GM12865 (cell line): ENCODE measurements around the gene PAX8.

Source experiments
- DNase-seq: peaks from one replicate; pipeline ENCODE4 v3.0.0; 2010; ENCODE audit warnings: low read depth
- H3K4me3 ChIP-seq: 2 replicates; pipeline ENCODE4 v1.5.1; 2011; ENCODE audit warnings: mild to moderate bottlenecking, low read depth, low read length, control low read depth
- CTCF ChIP-seq: IDR thresholded peaks from 2 replicates; pipeline ENCODE4 v1.5.1; 2011; ENCODE audit warnings: low read length, control low read depth, low read depth, inconsistent platforms; ENCODE audit not compliant: insufficient read depth; ENCODE audit errors: missing control alignments

PAX8 gene

GRCh38 chr2:113197347-113198047 lies 81.2 kb downstream of the PAX8 start:
- no peak for TF ChIP-seq CTCF

GRCh38 chr2:113196839-113197238 lies 81.9 kb downstream of the PAX8 start:
- TF ChIP-seq CTCF, result no peak
- H3K4me3 ChIP-seq, result no peak overlapping the region
- DNase-seq, result no peak

More at GRCh38 chr2:113197347-113198047, 81.2 kb downstream of the PAX8 start:
- no peak overlapping the region for H3K4me3 ChIP-seq
- DNase-seq, result no peak

GRCh38 chr2:113195923-113196501 lies 82.7 kb downstream of the PAX8 start:
- no peak for DNase-seq
- no peak for TF ChIP-seq CTCF
- no peak overlapping the region for H3K4me3 ChIP-seq

- TF ChIP-seq CTCF, result no peak
- no peak overlapping the region for H3K4me3 ChIP-seq
- no peak for DNase-seq
Observed at GRCh38 chr2:113192459-113193100, 86.1 kb downstream of the PAX8 start.

- no peak for TF ChIP-seq CTCF
- no peak overlapping the region for H3K4me3 ChIP-seq
- no peak for DNase-seq
Observed at GRCh38 chr2:113190871-113191270, 87.8 kb downstream of the PAX8 start.

- H3K4me3 ChIP-seq, result no peak overlapping the region
- no peak for TF ChIP-seq CTCF
- DNase-seq, result no peak
Observed at GRCh38 chr2:113187771-113188170, 91.0 kb downstream of the PAX8 start.

- DNase-seq, result no peak
- no peak for TF ChIP-seq CTCF
Observed at GRCh38 chr2:113186433-113186796, 92.3 kb downstream of the PAX8 start.

More at GRCh38 chr2:113186433-113186796, 92.3 kb downstream of the PAX8 start:
- no peak overlapping the region for H3K4me3 ChIP-seq
